Measurements from ENCODE around the gene KMO. TPM values are rescaled to one million over a fixed set of nuclear protein-coding genes. Genes with fewer than 3 reads are reported as not detected.
A peak's percentile ranks its signal among the peaks of the same experiment; 100 is the strongest.

KMO gene
- total and polyA plus RNA-seq, 2 of the 13 experiments (the other 11 are each of a cell fraction or from before 2014, with no cell fraction given) = 0.01 TPM; not detected in 1

GRCh38 chr1:241521718-241522117 lies 10.5 kb upstream of the KMO start (continued):
- TF ChIP-seq ZNF281 (CRISPR knock-in tag; IDR thresholded peaks at IDR 0.05; ENCODE audit: borderline replicate concordance) (no peak), NFIC (IDR thresholded peaks at IDR 0.05; ENCODE audit: low read length) (peak; percentile 48; the same call in 1 of the 2 replicates), FOSL1 (CRISPR knock-in tag; IDR thresholded peaks at IDR 0.05; ENCODE audit: borderline replicate concordance) (no peak), MED8 (CRISPR knock-in tag; IDR thresholded peaks at IDR 0.05; ENCODE audit: insufficient replicate concordance) (no peak), MED13 (CRISPR knock-in tag; IDR thresholded peaks at IDR 0.05) (no peak), ZBTB2 (CRISPR knock-in tag; IDR thresholded peaks at IDR 0.05; ENCODE audit: low read depth) (no peak), NPAS2 (CRISPR knock-in tag; IDR thresholded peaks at IDR 0.05; ENCODE audit: borderline replicate concordance) (no peak), SKI (IDR thresholded peaks at IDR 0.05; ENCODE audit: partially characterized antibody) (no peak), PHF5A (CRISPR knock-in tag; IDR thresholded peaks at IDR 0.05; ENCODE audit: low read depth, unreplicated experiment) (no peak), KLF12 (CRISPR knock-in tag; IDR thresholded peaks at IDR 0.05; ENCODE audit: borderline replicate concordance) (no peak), ZNF468 (CRISPR knock-in tag; IDR thresholded peaks at IDR 0.05) (no peak), ARNT2 (CRISPR knock-in tag; IDR thresholded peaks at IDR 0.05; ENCODE audit: low read depth) (no peak), ZNF121 (CRISPR knock-in tag; IDR thresholded peaks at IDR 0.05) (no peak), TGIF2 (CRISPR knock-in tag; IDR thresholded peaks at IDR 0.05) (no peak), ZNF484 (CRISPR knock-in tag; IDR thresholded peaks at IDR 0.05; ENCODE audit: borderline replicate concordance, low read depth) (no peak), SP1 (IDR thresholded peaks at IDR 0.05) (no peak), SP1 (CRISPR knock-in tag; IDR thresholded peaks at IDR 0.05) (no peak), MXI1 (IDR thresholded peaks at IDR 0.05; ENCODE audit: borderline replicate concordance, low read depth, low read length) (no peak), HNRNPK (IDR thresholded peaks at IDR 0.05; ENCODE audit: low read depth, low read length, poor library complexity, severe bottlenecking) (no peak), TP53 (CRISPR knock-in tag; conservative IDR thresholded peaks at IDR 0.05) (no peak), ZNF362 (CRISPR knock-in tag; IDR thresholded peaks at IDR 0.05; ENCODE audit: borderline replicate concordance) (peak; percentile 81; the same call in 1 of the 2 replicates), THYN1 (CRISPR knock-in tag; IDR thresholded peaks at IDR 0.05; ENCODE audit: borderline replicate concordance, low read depth) (no peak), PLSCR1 (CRISPR knock-in tag; IDR thresholded peaks at IDR 0.05; ENCODE audit: borderline replicate concordance) (no peak), SIN3B (IDR thresholded peaks at IDR 0.05; ENCODE audit: low read length) (no peak), ZNF430 (CRISPR knock-in tag; IDR thresholded peaks at IDR 0.05) (no peak)

Data from HepG2 (cell line).